DMS79 (cell line): ENCODE measurements around the gene STBD1.
"Not testable (repeated sequence)": the region's sequence is repeated elsewhere in the genome, so short reads cannot be mapped to it uniquely, and the experiment has no call there.

Experiments
- DNase-seq: peaks from one replicate; lab custom pipeline; 2025; lab: John Stamatoyannopoulos, UW

STBD1 gene

DNA sequence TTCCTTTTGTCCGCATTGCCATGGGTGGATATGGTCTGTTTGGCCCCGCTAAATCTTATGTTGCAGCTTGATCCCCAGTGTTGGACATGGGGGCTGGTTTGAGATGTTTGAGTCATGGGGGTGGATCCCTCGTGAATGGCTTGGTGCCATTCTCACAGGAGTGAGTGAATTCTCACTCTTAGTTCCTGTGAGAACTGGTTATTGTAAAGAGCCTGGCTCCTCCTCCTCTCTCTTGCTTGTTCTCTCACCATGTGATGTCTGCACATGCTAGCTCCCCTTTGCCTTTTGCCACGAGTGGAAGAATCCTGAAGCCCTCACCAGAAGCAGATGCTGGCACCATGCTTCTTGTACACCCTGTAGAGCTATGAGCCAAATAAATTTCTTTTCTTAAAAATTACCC is 22.6 kb upstream of the STBD1 start:
- no peak for DNase-seq

DNA sequence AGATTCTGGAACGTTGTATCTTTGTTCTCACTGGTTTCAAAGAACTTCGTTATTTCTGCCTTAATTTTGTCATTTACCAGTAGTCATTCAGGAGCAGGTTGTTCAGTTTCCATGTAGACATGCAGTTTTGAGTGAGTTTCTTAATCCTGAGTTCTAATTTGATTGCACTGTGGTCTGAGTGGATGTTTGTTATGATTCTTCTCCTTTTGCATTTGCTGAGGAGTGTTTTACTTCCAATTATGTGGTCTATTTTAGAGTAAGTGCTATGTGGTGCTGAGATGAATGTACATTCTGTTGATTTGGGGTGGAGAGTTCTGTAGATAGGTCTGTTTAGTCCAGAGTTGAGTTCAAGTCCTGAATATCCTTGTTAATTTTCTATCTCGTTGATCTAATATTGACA is 18.7 kb upstream of the STBD1 start:
- not testable (repeated sequence) for DNase-seq

DNA sequence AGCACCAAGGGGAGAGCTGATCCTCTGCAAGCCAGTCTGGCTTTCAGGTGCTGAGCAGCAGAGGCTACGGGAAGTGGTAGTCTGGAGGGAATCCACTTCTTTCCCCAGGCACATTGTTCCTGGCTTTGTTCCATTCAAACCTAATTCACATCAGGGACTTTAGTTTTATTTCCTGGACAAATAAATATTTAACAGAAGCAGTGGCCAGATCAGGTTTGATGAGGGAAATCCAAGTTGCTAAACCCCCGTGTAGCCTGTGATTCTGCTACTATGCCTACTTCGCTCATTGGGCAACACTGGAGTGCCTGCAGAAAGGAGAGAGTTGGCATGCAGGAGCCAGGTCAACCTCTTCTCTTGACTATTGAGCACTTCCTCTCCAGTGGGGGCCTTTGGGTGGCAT is 13.8 kb upstream of the STBD1 start:
- no peak for DNase-seq

DNA sequence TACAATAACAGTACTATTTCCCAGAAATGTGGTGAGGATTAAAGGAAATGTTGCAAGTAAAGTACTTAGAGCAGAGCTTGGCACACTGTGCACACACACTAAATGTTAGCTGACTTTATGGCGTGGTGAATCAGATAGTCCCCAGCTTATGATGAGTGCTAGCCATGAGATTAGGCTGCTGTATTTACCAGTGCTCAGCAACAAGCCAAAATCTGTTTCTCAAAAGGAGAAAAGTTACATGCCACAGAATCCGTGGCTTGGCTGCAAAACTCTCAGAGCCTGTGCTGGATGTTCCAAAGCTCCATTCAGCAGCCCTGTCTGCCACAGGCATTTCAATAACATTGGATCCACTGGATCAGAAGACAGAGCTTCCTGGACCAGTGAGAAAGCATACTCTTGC is 12.8 kb upstream of the STBD1 start:
- no peak for DNase-seq

DNA sequence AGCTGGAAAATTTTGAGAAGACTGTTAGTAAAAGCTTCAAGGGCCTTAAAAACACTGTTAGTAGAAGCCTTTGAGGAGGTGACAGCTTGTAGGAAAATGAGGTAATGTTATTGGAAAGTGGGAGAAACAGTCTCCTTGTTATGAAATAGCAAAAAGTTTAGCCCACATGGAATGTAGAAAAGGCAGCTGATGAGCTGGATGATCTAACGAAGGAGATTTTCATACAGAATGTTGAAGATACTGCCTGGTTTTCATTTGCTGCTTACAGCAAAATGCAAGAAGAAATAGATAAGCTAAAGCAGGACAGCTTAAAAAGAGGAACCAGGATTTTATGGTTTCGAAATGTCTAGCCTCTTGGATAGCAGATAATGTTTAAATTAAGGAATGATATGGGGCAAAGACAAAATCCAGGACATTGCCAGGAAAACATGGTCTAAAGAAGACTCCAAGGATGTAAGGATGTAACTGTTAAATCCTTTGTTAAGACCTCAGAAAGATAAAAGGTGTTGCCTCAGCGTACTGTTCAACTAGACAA is 10.2 kb upstream of the STBD1 start:
- DNase-seq = no peak

DNA sequence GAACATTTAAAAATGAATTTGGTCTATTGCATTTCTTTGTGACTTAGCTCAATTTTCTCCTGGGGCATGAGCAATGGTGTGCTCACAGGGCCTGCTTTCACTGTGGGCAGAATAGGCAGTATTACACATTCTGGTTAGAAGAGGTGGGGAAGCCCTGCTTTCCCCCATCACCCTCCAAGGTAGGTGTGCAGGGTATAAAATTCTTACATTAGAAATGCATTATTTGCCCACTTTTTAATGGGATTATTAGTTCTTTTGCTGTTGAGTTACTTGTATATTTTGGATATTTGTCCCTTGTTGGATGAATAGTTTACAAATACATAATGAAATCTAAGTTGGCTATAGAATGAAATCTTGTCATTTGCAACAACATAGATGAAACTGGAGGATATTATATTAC is 8.3 kb upstream of the STBD1 start:
- no peak for DNase-seq

DNA sequence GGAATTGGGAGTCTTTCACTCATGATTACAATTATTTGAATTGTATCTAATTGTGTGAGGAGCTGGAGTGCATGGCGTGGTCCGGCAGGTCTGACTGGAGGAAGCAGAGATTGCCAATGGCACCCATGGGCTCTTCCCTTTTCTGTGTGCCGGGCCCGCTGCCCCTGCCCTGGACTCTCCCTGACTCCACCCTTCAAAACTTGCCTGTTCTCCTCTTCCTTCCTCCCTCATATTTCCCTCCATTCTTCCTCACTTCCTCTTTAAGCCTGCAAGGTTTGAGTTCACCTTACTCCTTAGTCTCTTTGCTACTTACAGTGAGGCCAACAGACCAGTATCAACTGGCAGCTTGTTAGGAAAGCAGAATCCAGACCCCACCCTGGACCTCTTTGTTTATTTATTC is 6.5 kb upstream of the STBD1 start:
- no peak for DNase-seq

DNA sequence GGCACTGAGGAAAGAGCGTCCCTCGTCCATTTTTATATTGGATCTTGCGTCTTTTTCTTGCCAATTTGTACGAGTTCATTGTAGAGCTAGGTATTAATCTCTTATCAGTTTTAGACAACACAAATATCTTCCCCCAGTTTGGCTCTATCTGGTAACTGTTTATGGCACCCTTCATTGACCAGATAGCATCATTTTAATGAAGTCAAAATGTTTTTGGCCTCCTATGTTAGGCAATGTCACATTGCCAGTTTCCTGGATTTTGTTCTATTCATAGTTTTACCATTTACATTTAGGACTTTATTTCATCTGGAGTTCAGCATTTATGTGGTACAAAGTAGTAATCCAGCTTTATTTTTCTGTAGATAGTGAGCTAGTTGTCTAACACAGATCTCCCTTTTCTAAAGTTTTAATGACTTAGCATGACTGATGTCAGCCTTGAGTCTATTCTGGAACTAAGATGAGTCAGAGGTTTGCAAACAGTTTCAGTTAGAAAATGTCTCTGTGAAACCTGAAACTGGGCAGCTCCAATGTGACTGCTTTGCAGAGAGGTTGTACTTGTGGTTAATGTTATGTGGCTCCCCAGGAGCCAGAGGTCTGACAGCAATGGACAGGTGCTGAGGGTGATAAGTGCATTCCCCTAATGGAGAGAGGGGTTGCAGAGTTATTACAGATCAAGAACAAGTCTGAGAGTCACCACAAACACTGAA is 5.3 kb upstream of the STBD1 start:
- DNase-seq = peak; percentile 61

DNA sequence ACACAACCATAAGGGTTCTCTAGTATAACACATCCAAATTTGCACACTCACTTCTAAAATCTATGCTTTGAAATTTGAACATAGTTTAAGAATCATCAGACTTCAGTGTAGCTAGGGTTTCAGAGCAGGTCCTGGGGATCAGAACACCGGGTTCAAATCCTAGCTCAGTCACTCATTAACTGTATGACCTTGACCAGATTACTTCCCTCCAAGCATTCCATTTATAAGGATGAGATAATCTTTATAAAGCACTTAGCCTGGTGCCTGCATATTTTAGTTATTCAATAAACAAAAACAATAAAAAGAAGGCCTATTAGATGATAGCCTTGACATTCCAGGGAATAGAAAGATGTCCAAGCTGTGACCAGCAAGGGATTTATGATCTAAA is 4.8 kb upstream of the STBD1 start:
- DNase-seq = no peak

DNA sequence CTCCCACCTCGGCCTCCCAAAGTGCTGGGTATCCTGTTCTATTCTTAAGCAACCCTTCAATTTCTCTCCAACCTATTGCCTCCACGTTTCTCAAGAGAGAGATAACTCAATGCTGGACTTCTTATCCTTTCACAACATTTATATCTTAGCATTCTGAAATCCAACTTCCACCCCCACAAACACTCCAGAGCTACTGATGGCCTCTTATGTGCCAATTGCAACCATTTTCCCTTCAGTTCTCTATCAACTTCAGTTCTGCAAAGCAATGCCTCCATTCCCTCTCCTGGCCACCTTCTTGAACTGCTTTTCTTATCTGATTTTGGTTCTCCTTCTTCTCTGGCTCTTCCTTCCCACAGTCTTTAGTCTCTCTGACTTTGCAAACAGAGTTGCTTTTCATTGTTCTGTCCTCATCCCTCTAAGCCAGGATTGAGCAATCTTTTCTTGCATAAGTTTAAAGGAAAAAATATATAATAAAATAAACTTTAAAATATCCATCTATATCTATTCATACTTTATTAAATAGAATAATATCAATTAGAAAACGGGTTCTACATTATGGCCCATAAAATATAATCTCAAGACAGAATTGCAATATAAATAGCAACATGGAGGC is 3.6 kb upstream of the STBD1 start:
- no peak for DNase-seq

DNA sequence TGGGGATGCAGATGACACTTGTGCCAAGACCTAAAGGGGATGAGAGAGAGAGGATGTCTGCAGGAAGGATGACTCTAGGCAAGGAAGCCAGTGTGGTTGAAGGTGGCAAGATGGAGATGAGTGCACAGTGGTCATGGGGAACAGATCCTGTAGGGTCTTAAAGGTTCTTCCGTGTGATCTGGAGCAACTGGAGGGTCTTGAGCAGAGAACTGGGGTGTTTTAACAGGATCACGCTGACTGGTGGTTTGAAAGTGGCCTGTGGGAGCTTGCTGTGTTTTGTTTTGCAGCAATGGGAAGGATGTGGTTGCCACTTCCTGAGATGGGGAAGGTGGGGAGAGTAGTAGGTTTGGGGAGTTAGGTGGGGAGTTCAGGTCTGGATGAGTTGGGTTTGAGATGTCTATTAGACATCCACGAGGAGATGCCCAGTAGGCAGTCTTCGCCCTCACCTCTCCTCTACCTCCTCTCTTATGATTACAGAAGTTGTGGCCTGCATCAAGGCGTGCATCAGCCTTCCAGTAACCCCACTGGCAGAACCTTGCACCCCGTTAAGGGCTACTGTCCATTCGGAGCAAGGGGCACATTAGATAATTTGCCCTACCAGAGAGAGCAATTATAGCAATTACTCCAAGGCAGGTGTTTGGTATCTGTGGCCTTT is 1.4 kb upstream of the STBD1 start:
- DNase-seq = no peak

DNA sequence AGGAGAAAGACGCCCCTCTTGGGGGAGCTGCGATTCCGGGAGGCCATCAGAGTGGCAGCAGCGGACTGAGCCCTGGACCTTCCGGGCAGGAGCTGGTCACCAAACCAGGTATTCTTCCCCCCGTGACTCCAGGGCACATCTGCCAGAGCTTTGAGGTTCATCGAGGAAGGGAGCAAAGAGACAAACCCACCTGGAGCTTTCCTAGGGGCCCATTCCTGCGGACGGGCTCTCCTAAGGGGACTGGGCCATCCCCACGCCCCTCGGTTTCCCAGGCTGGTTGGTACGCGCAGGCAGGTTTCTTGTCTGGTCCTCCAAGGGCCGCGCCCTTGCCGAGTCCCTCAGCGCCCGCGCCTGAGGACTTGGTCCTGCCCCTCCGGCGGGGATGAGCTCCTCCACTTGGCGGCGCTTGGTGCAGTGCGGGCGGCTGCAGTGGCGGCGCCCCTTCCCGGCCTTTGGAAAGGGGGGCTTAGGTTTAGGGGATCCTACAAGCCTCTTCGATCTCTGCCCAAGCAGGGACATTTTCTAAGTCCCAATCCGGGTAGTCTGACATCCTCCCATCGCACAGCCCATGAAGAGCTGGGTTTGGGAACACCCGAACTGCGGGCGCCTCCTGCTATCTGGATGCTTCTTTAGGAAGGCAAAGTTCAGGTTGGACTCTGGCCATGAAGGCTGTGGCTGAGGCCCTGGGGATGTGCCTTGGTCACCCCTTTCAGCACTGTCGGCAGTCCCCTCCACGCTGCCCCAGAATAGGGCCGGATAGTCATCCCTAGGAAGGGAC is 538 bp downstream of the STBD1 start:
- DNase-seq = no peak

DNA sequence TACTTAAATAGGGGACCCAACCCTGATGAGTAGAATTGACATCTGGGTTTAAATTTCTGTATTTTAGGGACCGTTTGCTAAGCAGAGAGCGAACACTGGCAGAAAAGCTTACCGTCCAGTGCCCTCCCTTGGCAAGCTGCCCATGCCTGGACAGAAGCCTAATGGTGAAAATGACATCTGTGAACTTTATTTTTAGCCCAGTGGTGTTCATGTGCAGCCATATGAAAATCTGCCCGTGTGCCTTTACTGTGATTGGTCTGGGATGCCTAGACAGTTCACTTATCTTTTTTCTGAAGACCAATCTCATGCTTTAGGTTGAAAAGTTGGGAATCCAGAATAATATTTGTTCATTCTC is 1.1 kb downstream of the STBD1 start:
- DNase-seq = no peak

DNA sequence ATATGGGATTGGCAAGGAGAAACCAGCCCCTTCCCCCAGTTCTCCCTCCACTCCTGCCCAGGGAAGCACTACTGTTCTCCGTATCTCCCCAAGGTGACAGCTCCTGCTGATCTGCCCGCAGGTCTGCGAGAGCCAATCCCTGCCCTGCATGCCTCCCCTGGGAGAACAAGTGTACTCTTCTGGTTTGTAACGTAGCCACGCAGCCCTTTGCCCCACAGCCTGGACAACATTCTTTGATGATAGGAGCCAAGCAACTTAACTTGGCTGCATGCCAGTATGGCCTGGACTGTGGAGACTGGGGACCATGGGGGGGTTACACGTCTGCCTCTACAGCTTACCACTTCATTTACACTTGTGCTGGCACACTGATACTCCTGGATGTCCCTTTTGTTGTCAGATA is 2.0 kb downstream of the STBD1 start:
- DNase-seq = no peak

DNA sequence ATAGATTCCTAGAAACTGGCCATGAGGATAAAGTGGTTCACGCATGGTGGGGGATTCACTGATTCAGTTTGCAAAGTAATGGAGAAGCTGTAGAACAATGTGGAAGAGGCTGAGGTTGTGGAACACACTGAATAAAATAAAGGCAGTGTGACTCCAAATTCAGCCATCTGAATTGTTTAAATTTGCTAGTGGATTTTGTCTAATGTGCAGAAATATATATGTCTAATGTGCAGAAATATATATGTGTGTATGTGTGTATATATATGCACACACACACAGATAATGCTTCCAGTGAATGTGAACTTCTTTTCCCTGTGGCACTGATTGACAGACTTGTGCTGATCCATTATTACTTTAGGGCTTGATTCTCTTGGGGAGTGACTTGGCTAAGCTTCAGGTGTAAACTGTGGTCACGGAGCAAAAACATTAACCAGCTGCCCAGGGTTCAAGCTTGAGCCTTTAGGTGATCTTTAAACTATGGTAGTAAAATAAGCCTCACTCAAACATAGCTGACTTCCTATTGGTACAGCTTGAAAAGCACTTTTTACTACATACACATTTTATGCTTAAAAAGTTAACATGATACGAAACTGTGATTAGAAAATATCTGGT is 3.5 kb downstream of the STBD1 start:
- DNase-seq = no peak

DNA sequence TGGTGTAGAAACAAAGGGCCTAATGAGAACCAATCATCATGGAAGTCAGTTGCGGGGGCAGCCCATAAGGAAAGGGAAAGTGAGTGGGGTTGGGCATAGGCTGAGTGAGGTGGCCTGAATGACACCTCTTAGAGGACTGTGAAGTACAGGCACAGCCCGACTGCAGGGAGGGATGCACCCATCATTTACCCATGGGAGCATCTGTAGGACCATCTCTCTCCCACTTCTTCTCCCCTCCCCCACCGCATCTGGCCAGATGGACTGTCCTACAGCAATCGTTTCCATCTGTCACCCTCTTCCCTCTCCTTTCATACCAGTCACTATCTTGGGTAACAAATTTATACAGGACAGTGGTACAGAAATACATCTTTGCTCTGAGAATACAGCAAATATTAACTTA is 4.2 kb downstream of the STBD1 start:
- no peak for DNase-seq

DNA sequence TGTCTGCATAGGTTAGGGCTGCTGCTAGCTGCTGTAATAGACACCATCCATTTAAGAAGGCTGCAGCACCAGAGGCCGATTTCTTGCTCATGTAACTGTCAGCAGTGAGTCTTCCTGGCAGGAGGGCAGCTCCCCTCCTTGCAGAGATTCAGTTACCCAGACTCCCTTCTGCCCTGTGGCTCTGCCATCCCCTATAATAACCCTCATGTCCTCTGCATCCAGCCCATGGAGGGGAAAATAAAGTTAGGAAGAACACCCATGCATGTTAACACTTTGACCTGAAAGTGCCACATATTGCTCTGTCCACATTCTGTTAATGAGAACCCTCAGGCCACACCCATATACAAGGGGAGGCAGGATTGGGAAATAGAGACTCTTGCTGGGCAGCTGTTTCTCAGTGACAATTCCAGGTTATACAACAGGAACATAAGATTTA is 5.4 kb downstream of the STBD1 start:
- DNase-seq = no peak

DNA sequence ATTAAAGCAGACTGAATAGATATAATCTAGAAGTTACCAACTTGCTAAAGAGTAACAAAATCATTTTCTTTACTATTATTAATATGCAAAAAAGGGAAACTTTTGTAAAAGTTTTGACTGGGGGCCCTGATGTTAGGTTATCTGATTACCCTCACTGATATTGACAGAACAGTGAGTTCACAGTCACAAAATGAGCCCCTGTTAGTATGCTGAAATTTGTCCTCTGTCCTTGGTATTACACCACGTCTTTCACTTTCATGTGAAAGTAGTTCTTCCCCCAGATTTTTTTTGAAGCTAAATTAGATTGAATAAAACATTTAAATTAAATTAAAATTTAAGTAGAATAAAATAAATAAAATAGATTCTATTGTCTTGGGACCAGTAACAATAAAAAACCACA is 5.9 kb downstream of the STBD1 start:
- no peak for DNase-seq

DNA sequence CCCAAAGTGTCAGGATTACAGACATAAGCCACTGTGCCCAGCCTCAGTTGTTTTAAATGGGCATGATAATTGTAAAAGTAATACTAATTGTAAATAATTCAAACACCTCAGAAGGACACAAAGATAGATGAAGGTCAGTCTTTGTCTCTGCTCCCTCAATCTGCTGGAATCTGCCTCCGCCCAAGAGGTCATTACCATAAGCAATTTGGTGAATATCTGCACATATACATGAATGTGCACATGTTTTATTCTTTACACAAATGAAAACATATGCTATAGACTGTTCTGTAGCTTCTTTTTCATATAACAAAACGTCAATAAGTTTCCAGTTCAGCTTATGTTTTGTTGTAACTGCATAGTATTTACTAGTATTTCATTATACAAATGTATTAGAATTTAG is 7.0 kb downstream of the STBD1 start:
- no peak for DNase-seq

DNA sequence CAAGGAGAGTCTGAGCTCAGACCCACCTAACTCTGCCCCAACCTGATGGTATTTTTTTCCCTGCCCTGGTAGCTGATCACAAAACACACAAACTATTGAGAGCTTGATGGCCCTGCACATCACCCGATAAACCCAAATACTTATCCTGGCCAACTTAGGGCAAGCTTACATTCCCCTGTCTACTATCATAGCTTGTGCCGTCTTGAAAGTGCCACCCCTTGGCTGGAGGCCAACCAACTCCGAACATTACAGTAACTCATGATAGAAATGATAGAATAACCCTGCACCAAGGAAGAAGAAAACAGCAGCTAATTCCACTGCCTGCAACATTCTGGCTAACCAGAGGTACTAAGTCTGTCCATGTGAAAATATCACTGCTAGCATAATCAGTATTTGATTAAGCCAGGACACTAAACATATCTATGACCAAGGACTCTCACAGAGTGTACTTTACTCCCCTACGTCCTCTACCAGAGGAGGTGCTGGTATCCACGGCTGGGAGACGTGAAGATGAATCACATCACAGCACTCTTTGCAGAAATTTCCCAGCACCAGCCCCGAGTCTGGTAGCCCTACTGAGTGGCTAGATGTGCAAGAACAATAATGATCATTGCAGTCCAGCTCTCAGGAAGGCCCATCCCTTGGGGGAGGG is 8.9 kb downstream of the STBD1 start:
- DNase-seq = no peak

DNA sequence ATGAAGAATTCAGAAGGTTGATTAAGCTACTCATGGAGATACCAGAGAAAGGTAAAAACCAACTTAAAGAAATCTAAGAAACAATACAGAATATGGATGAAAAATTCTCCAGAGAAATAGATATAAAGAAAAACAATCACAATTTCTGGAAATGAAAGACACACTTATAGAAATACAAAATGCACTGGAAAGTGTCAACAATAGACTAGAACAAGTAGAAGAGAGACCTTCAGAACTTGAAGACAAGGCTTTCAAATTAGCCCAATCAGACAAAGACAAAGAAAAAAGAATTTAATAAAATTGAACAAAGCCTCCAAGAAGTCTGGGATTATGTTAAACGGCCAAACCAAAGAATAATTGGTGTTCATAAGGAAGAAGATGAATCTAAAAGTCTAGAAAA is 9.6 kb downstream of the STBD1 start:
- no peak for DNase-seq

DNA sequence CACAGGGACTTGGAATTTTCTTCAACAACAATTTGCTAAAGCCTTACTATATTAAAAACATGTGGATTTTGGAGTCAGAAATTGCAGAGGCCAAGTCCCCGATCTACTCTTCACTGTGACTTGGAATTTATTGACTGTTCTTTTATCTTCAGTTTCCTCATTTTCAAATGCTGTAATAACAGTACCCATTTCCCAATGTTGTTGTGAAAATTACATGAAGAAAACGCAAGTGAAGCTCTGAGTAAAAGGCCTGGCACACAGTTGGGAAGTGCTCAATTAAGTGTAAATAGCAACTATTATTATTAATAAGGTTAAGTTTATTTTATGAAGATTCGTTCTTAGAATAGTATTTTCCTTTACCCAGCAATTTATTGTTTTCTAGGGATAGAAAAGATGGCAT is 15.7 kb downstream of the STBD1 start:
- DNase-seq = no peak
